ENCODE measurements around the gene SCNN1B. TPM values are rescaled to one million over a fixed set of nuclear protein-coding genes. Genes with fewer than 3 reads are reported as not detected.

The SCNN1B gene
- total RNA-seq, 4 donors from 2014 or later: 8.1 to 30.5 (median 11.9) TPM

DNA sequence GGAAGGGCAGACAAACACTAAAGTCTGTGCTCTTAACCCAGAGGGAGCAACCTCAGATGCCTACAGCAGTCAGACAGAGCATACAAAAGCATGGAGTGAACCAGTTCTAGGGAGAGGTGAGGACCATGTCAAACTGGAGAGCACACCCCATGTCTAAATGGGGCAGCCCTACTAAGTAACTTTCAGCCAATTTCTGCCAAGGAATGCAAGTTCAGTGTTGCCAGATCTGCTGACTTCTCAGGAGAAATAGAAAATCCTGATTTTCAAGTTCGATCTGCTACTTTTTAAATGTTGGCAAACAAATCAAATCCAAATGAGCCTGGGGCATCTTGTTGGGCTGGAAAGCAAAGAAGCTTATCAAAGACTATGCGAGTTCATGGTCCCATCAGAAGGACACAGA lies 17.5 kb upstream of the SCNN1B start:
- no peak overlapping the region for H3K4me3 ChIP-seq (replicated peaks in 1 of 3)
- 33 to 41% methylated on average over 2 of the region's 2 CpGs for WGBS, 2 donors
- TF ChIP-seq, protein P1, sequence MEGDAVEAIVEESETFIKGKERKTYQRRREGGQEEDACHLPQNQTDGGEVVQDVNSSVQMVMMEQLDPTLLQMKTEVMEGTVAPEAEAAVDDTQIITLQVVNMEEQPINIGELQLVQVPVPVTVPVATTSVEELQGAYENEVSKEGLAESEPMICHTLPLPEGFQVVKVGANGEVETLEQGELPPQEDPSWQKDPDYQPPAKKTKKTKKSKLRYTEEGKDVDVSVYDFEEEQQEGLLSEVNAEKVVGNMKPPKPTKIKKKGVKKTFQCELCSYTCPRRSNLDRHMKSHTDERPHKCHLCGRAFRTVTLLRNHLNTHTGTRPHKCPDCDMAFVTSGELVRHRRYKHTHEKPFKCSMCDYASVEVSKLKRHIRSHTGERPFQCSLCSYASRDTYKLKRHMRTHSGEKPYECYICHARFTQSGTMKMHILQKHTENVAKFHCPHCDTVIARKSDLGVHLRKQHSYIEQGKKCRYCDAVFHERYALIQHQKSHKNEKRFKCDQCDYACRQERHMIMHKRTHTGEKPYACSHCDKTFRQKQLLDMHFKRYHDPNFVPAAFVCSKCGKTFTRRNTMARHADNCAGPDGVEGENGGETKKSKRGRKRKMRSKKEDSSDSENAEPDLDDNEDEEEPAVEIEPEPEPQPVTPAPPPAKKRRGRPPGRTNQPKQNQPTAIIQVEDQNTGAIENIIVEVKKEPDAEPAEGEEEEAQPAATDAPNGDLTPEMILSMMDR (IDR thresholded peaks at IDR 0.05): no peak
- TF ChIP-seq POLR2A (IDR thresholded peaks at IDR 0.05): no peak
- no peaks in the 10 kb centered on the region for H3K36me3 ChIP-seq
- peaks cover 17 to 32% of the 10 kb centered on the region in 2 donors for H3K4me1 ChIP-seq
- peak overlapping the region; percentile 18 to 71 (median 61) for H3K27ac ChIP-seq
- intact Hi-C loops (cut with DNase I): no loop called here
- H3K9me3 ChIP-seq: no peaks in the 10 kb centered on the region
- DNase-seq: peak in 1 of 2 donors; percentile 24
- no peaks in the 10 kb centered on the region for H3K27me3 ChIP-seq

DNA sequence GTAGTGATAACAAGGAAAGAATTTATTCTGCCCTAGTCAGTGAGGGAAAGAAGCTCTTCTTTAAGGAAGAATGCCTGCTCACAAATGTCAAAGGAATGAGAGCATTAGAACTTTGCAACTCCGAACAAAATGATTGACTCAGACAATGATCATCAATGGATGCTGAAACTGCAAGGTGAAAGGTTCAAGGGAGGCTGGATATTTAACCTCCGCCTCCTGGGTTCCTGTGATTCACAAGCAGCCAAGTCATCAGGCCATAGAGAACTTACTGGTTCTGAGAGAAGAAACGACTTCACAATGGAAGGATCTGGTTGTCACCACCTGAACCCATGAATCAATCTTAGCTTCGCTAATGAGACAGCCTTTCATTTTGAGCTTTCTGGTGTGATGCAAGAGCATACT lies 16.0 kb upstream of the SCNN1B start:
- no peaks in the 10 kb centered on the region for H3K9me3 ChIP-seq
- TF ChIP-seq POLR2A (IDR thresholded peaks at IDR 0.05): no peak
- TF ChIP-seq, protein P1 (IDR thresholded peaks at IDR 0.05): no peak
- H3K36me3 ChIP-seq: no peaks in the 10 kb centered on the region
- peaks cover 11 to 31% of the 10 kb centered on the region in 2 donors for H3K4me1 ChIP-seq
- intact Hi-C loops (cut with DNase I): no loop called here
- H3K27ac ChIP-seq: peak overlapping the region in 2 of 3 donors; percentile 29 to 71
- WGBS, 2 donors: 76 to 86% methylated on average over 4 of the region's 4 CpGs
- no peak for DNase-seq
- H3K27me3 ChIP-seq: no peaks in the 10 kb centered on the region
- no peak overlapping the region for H3K4me3 ChIP-seq (replicated peaks in 1 of 3)

DNA sequence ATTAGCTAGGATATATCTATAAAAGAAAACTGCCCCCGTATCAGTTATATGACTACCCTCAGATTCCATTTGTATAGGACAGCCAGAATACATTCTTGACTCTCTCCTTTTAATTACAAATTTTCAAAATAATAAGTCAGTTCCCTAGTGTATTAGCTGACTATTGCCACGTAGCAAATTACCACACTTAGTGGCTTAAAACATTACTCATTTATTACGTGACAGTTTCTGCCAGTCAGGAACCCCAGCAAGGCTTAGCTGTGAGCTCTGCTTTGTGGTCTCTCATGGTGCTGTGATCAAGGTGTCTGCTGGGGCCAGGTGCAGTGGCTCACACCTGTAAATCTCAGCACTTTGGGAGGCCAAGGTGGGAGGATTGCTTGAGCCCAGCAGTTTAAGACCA lies 13.9 kb upstream of the SCNN1B start:
- DNase-seq: no peak
- no peaks in the 10 kb centered on the region for H3K27me3 ChIP-seq
- WGBS, 2 donors: 81 to 89% methylated on average over 3 of the region's 3 CpGs
- TF ChIP-seq, protein P1 (IDR thresholded peaks at IDR 0.05): no peak
- no peak for TF ChIP-seq POLR2A (IDR thresholded peaks at IDR 0.05)
- H3K27ac ChIP-seq: no peak overlapping the region
- intact Hi-C loops (cut with DNase I): no loop called here
- H3K36me3 ChIP-seq: no peaks in the 10 kb centered on the region
- H3K4me1 ChIP-seq: peaks cover 11 to 31% of the 10 kb centered on the region in 2 donors
- no peak overlapping the region for H3K4me3 ChIP-seq (replicated peaks in 1 of 3)
- no peaks in the 10 kb centered on the region for H3K9me3 ChIP-seq

DNA sequence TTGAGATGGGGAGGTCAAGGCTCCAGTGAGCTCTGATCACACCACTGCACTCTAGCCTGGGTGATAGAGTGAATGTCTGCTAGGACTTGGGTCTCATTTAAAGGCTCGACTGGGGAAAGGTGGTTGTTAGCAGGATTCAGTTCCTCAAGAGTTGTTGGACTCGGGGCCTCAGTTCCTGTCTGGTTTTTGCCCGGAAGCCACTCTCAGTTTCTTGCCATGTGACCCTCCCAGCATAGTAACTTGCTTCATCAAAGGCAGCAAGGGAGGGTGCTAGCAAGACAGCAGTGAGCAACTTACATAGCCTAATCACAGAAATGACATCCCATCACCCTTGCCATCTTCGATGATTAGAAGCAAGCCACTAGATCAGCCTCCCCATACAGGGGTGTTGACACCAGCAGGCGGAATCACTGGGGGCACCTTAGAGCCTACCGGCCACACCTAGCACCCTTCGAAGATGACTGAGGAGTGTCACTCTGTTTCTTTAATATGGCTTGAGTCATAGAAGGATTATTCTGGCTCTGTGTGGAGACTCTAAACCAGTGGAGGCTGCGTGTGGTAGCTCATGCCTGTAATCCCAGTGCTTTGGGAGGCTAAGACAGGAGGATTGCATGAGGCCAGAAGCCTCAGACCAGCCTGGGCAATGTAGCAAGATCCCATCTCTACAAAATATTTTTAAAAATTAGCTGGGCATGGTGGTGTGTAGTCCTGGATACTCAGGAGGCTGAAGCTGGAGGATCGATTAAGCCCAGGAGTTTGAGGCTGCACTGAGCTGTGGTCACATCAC lies 13.2 kb upstream of the SCNN1B start:
- Histone ChIP-seq H3K36me3 (no peaks in the 10 kb centered on the region), H3K27me3 (no peaks in the 10 kb centered on the region), H3K9me3 (no peaks in the 10 kb centered on the region), H3K4me3 (replicated peaks in 1 of 3) (no peak overlapping the region), H3K27ac (no peak overlapping the region), H3K4me1 (peaks cover 11 to 31% of the 10 kb centered on the region in 2 donors)
- WGBS, 2 donors: 81 to 88% methylated on average over 9 of the region's 9 CpGs
- DNase-seq: no peak
- TF ChIP-seq, protein P1 (IDR thresholded peaks at IDR 0.05): no peak
- TF ChIP-seq POLR2A (IDR thresholded peaks at IDR 0.05): no peak
- intact Hi-C loops (cut with DNase I): no loop called here
